Psoas muscle (tissue), 8 donors: Measurements from ENCODE around the gene SPINT2. TPM values are rescaled to one million over a fixed set of nuclear protein-coding genes. Genes with fewer than 3 reads are reported as not detected.

Experiments
- ATAC-seq, 4 donors: fragments of 200-7000 bp; cut with Tn5 transposase; one replicate each; pipeline ENCODE4 v1.9.1; 2020; ENCODE audit warnings: moderate library complexity in 3 of 4, mild to moderate bottlenecking in 2 of 4
- DNase-seq, 2 donors: peaks; one replicate each; pipeline ENCODE4 v3.0.0-alpha.2; 2020
- H3K27ac ChIP-seq: fragments of 200-600 bp; one replicate; pipeline ENCODE4 v1.8.0; 2022
- H3K27me3 ChIP-seq, 3 donors: fragments of 200-600 bp in 1 of 3; one replicate each; pipeline versions ENCODE4 v1.6.1 to v1.8.0; 2013 to 2022; ENCODE audit warnings: low read length in 2 of 3, mild to moderate bottlenecking in 2 of 3, moderate library complexity in 1 of 3; ENCODE audit not compliant: insufficient read depth in 3 of 3
- H3K36me3 ChIP-seq, 2 donors: fragments of 200-600 bp in 1 of 2; one replicate each; pipeline versions ENCODE4 v1.6.1 to v1.8.0; 2013 to 2022; ENCODE audit warnings: low read depth in 1 of 2, mild to moderate bottlenecking in 1 of 2, moderate library complexity in 1 of 2; ENCODE audit not compliant: insufficient read depth in 1 of 2
- H3K4me1 ChIP-seq: fragments of 200-600 bp; one replicate; pipeline ENCODE4 v1.8.0; 2022
- H3K4me3 ChIP-seq: fragments of 200-600 bp; one replicate; pipeline ENCODE4 v1.8.0; 2022; ENCODE audit warnings: mild to moderate bottlenecking
- H3K9me3 ChIP-seq: fragments of 200-600 bp; one replicate; pipeline ENCODE4 v1.8.0; 2022
- WGBS, 3 donors: extraction: QIAGEN DNeasy Blood & Tissue Kit; methylation state at CpG; one replicate each; pipeline versions ENCODE4 v1.1.6 to v1.1.7; 2013; 5-methylcytosine and 5-hydroxymethylcytosine counted together
- intact Hi-C, 2 donors: fragments of 100-400 bp; cut with DNase I; formaldehyde crosslinking; loops; one replicate each; pipeline versions ENCODE4 v1.11.0 to v1.14.2; 2022
- polyA plus RNA-seq, 3 donors: library from polyadenylated mRNA; stranded (reverse); fragments of 200-250 nt; gene quantifications; one replicate each; pipeline ENCODE4 v1.2.3, GENCODE V29; 2013
- total RNA-seq, 4 donors: library from RNA; stranded (reverse); fragmentation: NEBNext Ultra II Directional in 2 of 4; extraction: Animal tissue kit (Norgen Biotek cat#: 25700) in 2 of 4; gene quantifications; one replicate each; pipeline versions ENCODE4 v1.2.1 to v1.2.4, GENCODE V29; 2021 to 2023
- TF ChIP-seq, protein P1 (sequence below): fragments of 200-600 bp; IDR thresholded peaks from one replicate; pipeline ENCODE4 v1.8.0; 2022; ENCODE audit warnings: antibody characterized with exemption
- donor health status: healthy with polysubstance abuse.
- donor health status: DM: no; HTN: no; CAD: no; lungs with moderate emphysema.
- donor health status: Bipolar disorder and iron deficiency.
- donor health status: healthy.
- donor health status: DM: yes; HTN: yes; CAD: no.
- donor health status: DM: no; HTN: no; CAD: no.
- donor health status: DM: no; HTN: no; CAD: no.
- donor health status: DM: yes; HTN: yes; CAD: no.

Gene SPINT2
- total and polyA plus RNA-seq, 7 donors = 0.49 to 2.2 (median 0.97) TPM

DNA sequence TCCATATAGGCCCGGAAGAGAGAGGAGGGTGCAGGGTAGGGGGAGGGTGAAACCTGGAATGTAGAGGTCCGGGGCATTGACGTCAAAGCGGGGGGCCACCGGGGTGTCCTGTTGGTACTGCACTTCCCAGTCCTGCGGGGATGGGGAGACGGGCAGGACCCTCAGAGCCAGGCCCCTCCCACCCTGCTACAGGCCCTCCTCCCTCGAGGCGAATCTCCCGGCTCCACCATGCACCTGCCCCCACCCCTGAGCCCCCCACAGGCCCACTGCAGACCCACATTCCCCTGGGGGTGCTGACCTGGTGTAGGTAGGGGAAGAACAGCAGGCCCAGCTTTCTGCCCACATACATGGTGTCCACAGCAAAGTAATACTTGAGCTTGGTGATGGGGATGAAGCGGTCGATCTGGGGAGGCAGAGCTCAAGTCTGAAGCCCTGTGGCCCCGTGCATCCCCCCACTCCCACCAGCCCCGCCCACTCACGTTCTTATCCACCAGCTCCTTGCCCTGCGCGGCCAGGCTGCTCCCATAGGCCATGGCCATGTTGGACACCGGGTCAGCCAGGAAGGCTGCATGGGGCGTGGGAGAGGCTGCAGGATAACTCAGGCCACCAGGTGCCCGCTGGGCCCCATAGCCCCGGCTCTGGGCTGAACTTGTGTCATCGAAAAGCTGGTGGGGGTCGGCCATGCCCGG is 44.7 kb downstream of the SPINT2 start:
- H3K4me3 ChIP-seq = no peak overlapping the region
- no peaks in the 10 kb centered on the region for H3K9me3 ChIP-seq
- H3K4me1 ChIP-seq = no peaks in the 10 kb centered on the region
- TF ChIP-seq, protein P1, sequence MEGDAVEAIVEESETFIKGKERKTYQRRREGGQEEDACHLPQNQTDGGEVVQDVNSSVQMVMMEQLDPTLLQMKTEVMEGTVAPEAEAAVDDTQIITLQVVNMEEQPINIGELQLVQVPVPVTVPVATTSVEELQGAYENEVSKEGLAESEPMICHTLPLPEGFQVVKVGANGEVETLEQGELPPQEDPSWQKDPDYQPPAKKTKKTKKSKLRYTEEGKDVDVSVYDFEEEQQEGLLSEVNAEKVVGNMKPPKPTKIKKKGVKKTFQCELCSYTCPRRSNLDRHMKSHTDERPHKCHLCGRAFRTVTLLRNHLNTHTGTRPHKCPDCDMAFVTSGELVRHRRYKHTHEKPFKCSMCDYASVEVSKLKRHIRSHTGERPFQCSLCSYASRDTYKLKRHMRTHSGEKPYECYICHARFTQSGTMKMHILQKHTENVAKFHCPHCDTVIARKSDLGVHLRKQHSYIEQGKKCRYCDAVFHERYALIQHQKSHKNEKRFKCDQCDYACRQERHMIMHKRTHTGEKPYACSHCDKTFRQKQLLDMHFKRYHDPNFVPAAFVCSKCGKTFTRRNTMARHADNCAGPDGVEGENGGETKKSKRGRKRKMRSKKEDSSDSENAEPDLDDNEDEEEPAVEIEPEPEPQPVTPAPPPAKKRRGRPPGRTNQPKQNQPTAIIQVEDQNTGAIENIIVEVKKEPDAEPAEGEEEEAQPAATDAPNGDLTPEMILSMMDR = no peak
- H3K36me3 ChIP-seq = peaks cover 0 to 41% of the 10 kb centered on the region in 2 donors
- intact Hi-C loops = no loop called here
- WGBS, 3 donors = 87 to 91% (median 88%) methylated on average over 22 to 24 of the region's 24 CpGs
- no peaks in the 10 kb centered on the region for H3K27me3 ChIP-seq
- no peak overlapping the region for H3K27ac ChIP-seq
- ATAC-seq (no peak), DNase-seq (no peak)

DNA sequence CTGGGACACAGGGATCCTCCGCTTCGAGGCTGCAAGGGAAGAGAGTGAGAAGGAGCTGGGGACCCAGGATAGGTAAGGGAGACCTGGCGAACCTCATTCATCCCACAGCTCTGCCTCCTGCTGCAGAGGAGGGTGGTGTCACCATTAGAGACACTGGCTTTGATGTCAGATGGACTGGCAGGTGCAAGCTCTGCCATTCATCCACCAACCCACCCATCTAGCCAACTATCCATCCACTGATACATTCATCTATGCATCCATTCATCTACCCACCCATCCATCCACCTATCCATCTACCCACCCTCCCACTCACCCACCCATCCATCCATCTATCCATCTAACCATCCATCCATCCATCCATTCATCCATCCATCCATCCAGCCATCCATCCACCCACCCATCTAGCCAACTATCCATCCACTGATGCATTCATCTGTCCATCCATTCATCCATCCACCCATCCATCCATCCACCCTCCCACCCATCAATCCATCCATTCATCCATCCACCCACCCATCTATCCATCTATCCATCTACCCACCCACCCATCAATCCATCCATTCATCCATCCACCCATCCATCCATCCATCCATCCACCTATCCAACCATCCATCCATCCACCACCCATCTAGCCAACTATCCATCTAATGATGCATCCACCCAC is 45.4 kb downstream of the SPINT2 start:
- Histone ChIP-seq H3K36me3 (peaks cover 0 to 41% of the 10 kb centered on the region in 2 donors), H3K4me3 (no peak overlapping the region), H3K4me1 (no peaks in the 10 kb centered on the region), H3K27me3 (no peaks in the 10 kb centered on the region), H3K9me3 (no peaks in the 10 kb centered on the region), H3K27ac (no peak overlapping the region)
- intact Hi-C loops = no loop called here
- TF ChIP-seq, protein P1 = no peak
- ATAC-seq = no peak
- no peak for DNase-seq
- 93 to 97% (median 97%) methylated on average over 3 of the region's 3 CpGs for WGBS, 3 donors

DNA sequence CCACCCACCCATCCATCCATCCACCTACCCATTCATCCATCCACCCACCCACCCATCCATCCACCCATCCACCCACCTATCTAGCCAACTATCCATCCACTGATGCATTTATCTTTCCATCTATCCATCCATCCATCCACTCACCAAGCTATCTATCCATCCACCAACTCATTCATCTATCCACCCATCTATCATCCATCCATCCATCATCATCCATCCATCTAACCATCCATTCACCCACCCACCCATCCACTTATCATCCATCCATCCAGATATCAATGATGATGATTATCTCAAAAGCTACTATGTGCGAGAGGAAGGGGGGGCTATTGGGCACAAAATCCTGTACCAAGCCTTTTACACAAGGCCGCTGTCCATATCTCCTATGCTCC is 45.9 kb downstream of the SPINT2 start:
- Histone ChIP-seq H3K4me1 (no peaks in the 10 kb centered on the region), H3K27ac (no peak overlapping the region), H3K4me3 (no peak overlapping the region), H3K27me3 (no peaks in the 10 kb centered on the region), H3K36me3 (peaks cover 0 to 39% of the 10 kb centered on the region in 2 donors), H3K9me3 (no peaks in the 10 kb centered on the region)
- ATAC-seq (no peak), DNase-seq (no peak)
- 97 to 98% (median 98%) methylated on average over 2 of the region's 2 CpGs for WGBS, 3 donors
- TF ChIP-seq, protein P1 = no peak
- intact Hi-C loops = no loop called here

GRCh38 chr19:38310986-38311385 is 46.6 kb downstream of the SPINT2 start:
- H3K4me1 ChIP-seq = no peaks in the 10 kb centered on the region
- intact Hi-C loops = no loop called here
- H3K27ac ChIP-seq = no peak overlapping the region
- DNase-seq = no peak
- no peaks in the 10 kb centered on the region for H3K9me3 ChIP-seq
- no peak for ATAC-seq
- no peaks in the 10 kb centered on the region for H3K27me3 ChIP-seq
- TF ChIP-seq, protein P1 = no peak
- WGBS, 3 donors = 91 to 100% (median 96%) methylated on average over 6 of the region's 6 CpGs
- peaks cover 0 to 32% of the 10 kb centered on the region in 2 donors for H3K36me3 ChIP-seq
- H3K4me3 ChIP-seq = no peak overlapping the region
